Tibial nerve (tissue), 3 donors: Measurements from ENCODE around the gene POLA1.

Experiments
- POLR2A ChIP-seq, 2 donors: fragments of 450-650 bp; IDR thresholded peaks; one replicate each; pipeline ENCODE4 v1.6.1; 2017; ENCODE audit warnings: antibody characterized with exemption in 2 of 2, mild to moderate bottlenecking in 2 of 2, moderate library complexity in 2 of 2
- TF ChIP-seq, protein P1 (sequence below), 5 experiments: fragments of 200-600 bp in 3 of 5; fragments of 450-650 bp in 2 of 5; sonication (generic) in 3 of 5; IDR thresholded peaks; one replicate each; pipeline ENCODE4 v1.5.1; 2016 to 2019; ENCODE audit warnings: antibody characterized with exemption in 5 of 5, mild to moderate bottlenecking in 3 of 5, moderate library complexity in 2 of 5

DNA sequence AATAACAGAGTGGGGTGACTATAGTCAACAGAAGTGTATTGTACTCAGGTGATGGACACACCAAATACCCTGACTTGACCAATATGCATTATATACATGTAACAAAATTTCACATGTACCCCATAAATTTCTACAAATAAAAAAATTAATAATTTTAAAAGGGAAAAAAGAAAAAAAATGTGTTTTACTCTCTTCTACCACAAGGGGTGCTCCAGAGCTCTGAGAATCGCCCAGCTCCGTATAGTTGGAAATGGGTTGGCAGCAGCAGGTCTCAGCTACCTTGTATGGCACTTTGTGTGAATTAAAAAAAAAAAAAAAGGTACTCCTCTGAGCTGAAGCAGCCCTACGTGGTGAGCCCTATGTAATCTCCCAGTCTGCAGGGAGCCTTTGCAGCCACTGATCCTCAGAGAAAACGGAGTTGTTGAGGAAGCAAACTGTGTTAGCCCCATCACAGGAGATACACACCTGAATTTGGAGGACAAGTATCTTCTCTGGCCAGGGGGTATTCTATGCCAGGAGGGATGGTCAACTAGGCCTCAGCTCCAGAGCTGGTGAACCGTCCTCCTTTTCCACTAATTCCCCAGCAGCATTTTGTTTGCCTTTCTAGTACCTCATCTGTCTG, 17.2 kb upstream of the POLA1 start:
- TF ChIP-seq, protein P1, sequence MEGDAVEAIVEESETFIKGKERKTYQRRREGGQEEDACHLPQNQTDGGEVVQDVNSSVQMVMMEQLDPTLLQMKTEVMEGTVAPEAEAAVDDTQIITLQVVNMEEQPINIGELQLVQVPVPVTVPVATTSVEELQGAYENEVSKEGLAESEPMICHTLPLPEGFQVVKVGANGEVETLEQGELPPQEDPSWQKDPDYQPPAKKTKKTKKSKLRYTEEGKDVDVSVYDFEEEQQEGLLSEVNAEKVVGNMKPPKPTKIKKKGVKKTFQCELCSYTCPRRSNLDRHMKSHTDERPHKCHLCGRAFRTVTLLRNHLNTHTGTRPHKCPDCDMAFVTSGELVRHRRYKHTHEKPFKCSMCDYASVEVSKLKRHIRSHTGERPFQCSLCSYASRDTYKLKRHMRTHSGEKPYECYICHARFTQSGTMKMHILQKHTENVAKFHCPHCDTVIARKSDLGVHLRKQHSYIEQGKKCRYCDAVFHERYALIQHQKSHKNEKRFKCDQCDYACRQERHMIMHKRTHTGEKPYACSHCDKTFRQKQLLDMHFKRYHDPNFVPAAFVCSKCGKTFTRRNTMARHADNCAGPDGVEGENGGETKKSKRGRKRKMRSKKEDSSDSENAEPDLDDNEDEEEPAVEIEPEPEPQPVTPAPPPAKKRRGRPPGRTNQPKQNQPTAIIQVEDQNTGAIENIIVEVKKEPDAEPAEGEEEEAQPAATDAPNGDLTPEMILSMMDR (IDR thresholded peaks at IDR 0.05), result peak in 3 of 5 experiments; percentile 31 to 61 (median 52)
- TF ChIP-seq POLR2A (IDR thresholded peaks at IDR 0.05), result no peak
